OCI-LY3 (cell line): ENCODE results near the gene RER1.
A peak's percentile ranks its signal among the peaks of the same experiment; 100 is the strongest.
"Not testable (repeated sequence)": the region's sequence is repeated elsewhere in the genome, so short reads cannot be mapped to it uniquely, and the experiment has no call there.

Experiments
- H2AFZ ChIP-seq: fragments of 200-600, 300-600 bp; shearing (Covaris generic); 2 replicates; pipeline ENCODE4 v1.6.0; 2014; ENCODE audit warnings: antibody characterized with exemption, low read depth, low read length
- H3K27ac ChIP-seq: fragments of 200-600, 300-600 bp; sonication (generic); 2 replicates; pipeline ENCODE4 v1.5.1; 2014; ENCODE audit warnings: mild to moderate bottlenecking, low read length, moderate library complexity, mixed read lengths
- H3K27me3 ChIP-seq: fragments of 200-600, 300-600 bp; sonication (generic); 2 replicates; pipeline ENCODE4 v1.6.1; 2014; ENCODE audit warnings: low read depth, low read length, mixed read lengths
- H3K36me3 ChIP-seq: fragments of 200-600, 300-600 bp; sonication (generic); replicated peaks from 2 replicates; pipeline ENCODE3; 2014; ENCODE audit warnings: low read depth, low read length, mixed read lengths
- H3K4me1 ChIP-seq: fragments of 300-600, 200-600 bp; sonication (generic); 2 replicates; pipeline ENCODE4 v1.6.1; 2014; ENCODE audit warnings: low read length, mixed read lengths
- H3K4me2 ChIP-seq: fragments of 200-600, 300-600 bp; sonication (generic); 2 replicates; pipeline ENCODE4 v1.6.1; 2014; ENCODE audit warnings: low read length, mixed read lengths
- H3K4me3 ChIP-seq: fragments of 300-600, 200-600 bp; sonication (generic); 2 replicates; pipeline ENCODE4 v1.5.1; 2014; ENCODE audit warnings: antibody characterized with exemption, mild to moderate bottlenecking, low read length, moderate library complexity
- H3K79me2 ChIP-seq: fragments of 300-600, 200-600 bp; shearing (Covaris generic); 2 replicates; pipeline ENCODE4 v1.6.1; 2014; ENCODE audit warnings: mild to moderate bottlenecking, low read length, mixed read lengths
- H3K9ac ChIP-seq: fragments of 300-600, 200-600 bp; shearing (Covaris generic); 2 replicates; pipeline ENCODE4 v1.6.0; 2014; ENCODE audit warnings: mild to moderate bottlenecking, low read length, moderate library complexity
- H3K9me3 ChIP-seq: fragments of 200-600, 300-600 bp; shearing (Covaris generic); 2 replicates; pipeline ENCODE4 v1.6.1; 2014; ENCODE audit warnings: low read length, mixed read lengths; ENCODE audit not compliant: insufficient read depth
- H4K20me1 ChIP-seq: fragments of 200-600, 300-600 bp; sonication (generic); 2 replicates; pipeline ENCODE4 v1.6.1; 2016; ENCODE audit warnings: low read length, mixed read lengths; ENCODE audit not compliant: insufficient read depth
- CTCF ChIP-seq: fragments of 200-600, 300-600 bp; sonication (generic); IDR thresholded peaks from 2 replicates; pipeline ENCODE4 v1.5.1; 2014; ENCODE audit warnings: antibody characterized with exemption, low read length, low read depth
- EZH2phosphoT487 ChIP-seq: fragments of 200-600 bp; shearing (Covaris generic); IDR thresholded peaks from 2 replicates; pipeline ENCODE4 v1.6.1; 2018; ENCODE audit warnings: antibody characterized with exemption, mixed run types, low read depth

Gene RER1

GRCh38 chr1:2439369-2439768 lies 47.7 kb downstream of the RER1 start:
- Histone ChIP-seq H2AFZ (no peak overlapping the region), H3K9ac (no peak overlapping the region), H3K36me3 (no peaks in the 10 kb centered on the region), H3K9me3 (no peaks in the 10 kb centered on the region), H4K20me1 (no peaks in the 10 kb centered on the region), H3K27me3 (no peaks in the 10 kb centered on the region), H3K27ac (no peak overlapping the region), H3K79me2 (no peaks in the 10 kb centered on the region), H3K4me1 (peaks cover 15% of the 10 kb centered on the region), H3K4me3 (no peak overlapping the region), H3K4me2 (peak overlapping the region; percentile 54)
- TF ChIP-seq EZH2phosphoT487 (no peak), CTCF (no peak)

GRCh38 chr1:2440346-2440745 lies 48.7 kb downstream of the RER1 start:
- H3K9ac ChIP-seq, H3K36me3 ChIP-seq, H3K4me2 ChIP-seq, H2AFZ ChIP-seq, H4K20me1 ChIP-seq, H3K27ac ChIP-seq, H3K27me3 ChIP-seq, H3K79me2 ChIP-seq, H3K9me3 ChIP-seq, H3K4me3 ChIP-seq: not testable (repeated sequence)
- H3K4me1 ChIP-seq = peaks cover 15% of the 10 kb centered on the region

- Histone ChIP-seq H4K20me1 (no peaks in the 10 kb centered on the region), H3K27ac (no peak overlapping the region), H3K79me2 (no peaks in the 10 kb centered on the region), H3K4me3 (no peak overlapping the region), H3K4me1 (peaks cover 15% of the 10 kb centered on the region), H3K27me3 (no peaks in the 10 kb centered on the region), H3K36me3 (no peaks in the 10 kb centered on the region), H2AFZ (no peak overlapping the region), H3K9ac (no peak overlapping the region), H3K9me3 (no peaks in the 10 kb centered on the region), H3K4me2 (no peak overlapping the region)
- no peak for TF ChIP-seq CTCF
- TF ChIP-seq EZH2phosphoT487 = no peak
Measured at GRCh38 chr1:2441746-2442145, 50.1 kb downstream of the RER1 start.

- Histone ChIP-seq H3K27ac (no peak overlapping the region), H3K79me2 (no peaks in the 10 kb centered on the region), H3K36me3 (no peaks in the 10 kb centered on the region), H3K4me1 (peaks cover 15% of the 10 kb centered on the region), H3K9me3 (no peaks in the 10 kb centered on the region), H3K27me3 (no peaks in the 10 kb centered on the region), H3K4me2 (no peak overlapping the region), H3K9ac (no peak overlapping the region), H4K20me1 (no peaks in the 10 kb centered on the region), H3K4me3 (no peak overlapping the region), H2AFZ (no peak overlapping the region)
- no peak for TF ChIP-seq EZH2phosphoT487
Measured at GRCh38 chr1:2442661-2443060, 51.0 kb downstream of the RER1 start.

GRCh38 chr1:2443277-2444137 lies 51.9 kb downstream of the RER1 start:
- TF ChIP-seq EZH2phosphoT487 (no peak), CTCF (no peak)
- Histone ChIP-seq H3K9me3 (no peaks in the 10 kb centered on the region), H3K27me3 (no peaks in the 10 kb centered on the region), H3K79me2 (no peaks in the 10 kb centered on the region), H3K9ac (no peak overlapping the region), H4K20me1 (no peaks in the 10 kb centered on the region), H3K4me2 (no peak overlapping the region), H3K4me3 (no peak overlapping the region), H3K27ac (no peak overlapping the region), H3K4me1 (peaks cover 15% of the 10 kb centered on the region), H3K36me3 (no peaks in the 10 kb centered on the region), H2AFZ (no peak overlapping the region)
